Activated naive CD8-positive, alpha-beta T cell treated with anti-CD3 and anti-CD28 coated beads, Interleukin-2, amount 10 ng/mL, durations not matched to agents 7 days and 5 days (primary cell): Measurements from ENCODE around the gene USP31. TPM values are rescaled to one million over a fixed set of nuclear protein-coding genes. Genes with fewer than 3 reads are reported as not detected.

Experiments
- ATAC-seq: fragments of 150-1000 bp; cut with Tn5 transposase; one replicate; pipeline ENCODE4 v1.10.0; 2021; ENCODE audit warnings: low read depth, moderate library complexity
- POLR2A ChIA-PET: fragments of 350-600 bp; sonication (Branson Sonifier 250); formaldehyde crosslinking; loops from one replicate; lab custom pipeline; 2021; ENCODE audit warnings: antibody characterized with exemption; lab: Charles Lee
- DNase-seq: peaks from one replicate; pipeline ENCODE4 v3.0.0; 2021
- H3K27ac Mint-ChIP-seq: one replicate; pipeline ENCODE4 v1.8.0; 2022; ENCODE audit warnings: mild to moderate bottlenecking, mixed read lengths
- H3K27me3 Mint-ChIP-seq: one replicate; pipeline ENCODE4 v1.8.0; 2022; ENCODE audit warnings: mild to moderate bottlenecking, moderate library complexity, mixed read lengths
- H3K36me3 Mint-ChIP-seq: one replicate; pipeline ENCODE4 v1.8.0; 2021; ENCODE audit warnings: mild to moderate bottlenecking, mixed read lengths
- H3K4me1 Mint-ChIP-seq: one replicate; pipeline ENCODE4 v1.8.0; 2021; ENCODE audit warnings: mixed read lengths
- H3K4me3 Mint-ChIP-seq: one replicate; pipeline ENCODE4 v1.8.0; 2022; ENCODE audit warnings: mild to moderate bottlenecking, moderate library complexity, mixed read lengths
- H3K9me3 Mint-ChIP-seq: one replicate; pipeline ENCODE4 v1.8.0; 2021; ENCODE audit warnings: mixed read lengths
- total RNA-seq, 2 experiments: library from RNA; stranded (reverse); gene quantifications; one replicate each; pipeline ENCODE4 v1.2.3, GENCODE V29; 2021

USP31 gene
- total RNA-seq, 2 experiments from 2014 or later = 5.7 to 6.0 TPM

- ATAC-seq = no peak
- no peak for DNase-seq
- H3K4me3 Mint-ChIP-seq = no peak overlapping the region
- H3K4me1 Mint-ChIP-seq = no peaks in the 10 kb centered on the region
- H3K27me3 Mint-ChIP-seq = peaks cover 30% of the 10 kb centered on the region
- H3K9me3 Mint-ChIP-seq = peaks cover 5% of the 10 kb centered on the region
- no peak overlapping the region for H3K27ac Mint-ChIP-seq
- POLR2A ChIA-PET = no interaction called here
- no peaks in the 10 kb centered on the region for H3K36me3 Mint-ChIP-seq
Measured at GRCh38 chr16:23048164-23048563, 101.1 kb downstream of the USP31 start.

GRCh38 chr16:23045025-23045424 is 104.2 kb downstream of the USP31 start:
- no peak overlapping the region for H3K27ac Mint-ChIP-seq
- no peaks in the 10 kb centered on the region for H3K36me3 Mint-ChIP-seq
- H3K9me3 Mint-ChIP-seq = peaks cover 5% of the 10 kb centered on the region
- POLR2A ChIA-PET = no interaction called here
- DNase-seq (no peak), ATAC-seq (no peak)
- peaks cover 25% of the 10 kb centered on the region for H3K27me3 Mint-ChIP-seq
- H3K4me3 Mint-ChIP-seq = no peak overlapping the region
- H3K4me1 Mint-ChIP-seq = no peaks in the 10 kb centered on the region

- POLR2A ChIA-PET = no interaction called here
- no peak for ATAC-seq
- H3K4me1 Mint-ChIP-seq = no peaks in the 10 kb centered on the region
- no peak for DNase-seq
- H3K4me3 Mint-ChIP-seq = no peak overlapping the region
- no peak overlapping the region for H3K27ac Mint-ChIP-seq
- peaks cover 13% of the 10 kb centered on the region for H3K27me3 Mint-ChIP-seq
- H3K9me3 Mint-ChIP-seq = peaks cover 5% of the 10 kb centered on the region
- no peaks in the 10 kb centered on the region for H3K36me3 Mint-ChIP-seq
Measured at GRCh38 chr16:23040246-23040645, 109.0 kb downstream of the USP31 start.

DNA sequence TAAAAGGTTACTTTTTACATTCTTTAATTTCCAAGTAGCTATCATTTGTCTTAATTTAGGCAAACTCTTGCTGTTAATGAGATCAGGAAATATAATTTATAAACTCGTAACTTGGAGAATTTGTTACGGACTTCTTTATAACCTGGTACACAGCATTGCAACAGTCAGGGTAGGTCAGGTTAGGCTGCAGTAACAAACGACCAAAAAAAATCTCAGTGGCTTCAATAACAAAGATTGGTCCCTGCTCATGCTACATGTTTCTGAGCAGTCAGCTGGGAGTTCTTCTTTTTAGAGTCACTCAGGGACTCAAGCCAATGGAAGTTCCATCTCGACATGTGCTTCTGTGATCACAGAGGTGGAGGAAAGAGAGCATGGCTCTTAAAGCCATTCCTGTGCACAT is 110.1 kb downstream of the USP31 start:
- POLR2A ChIA-PET = no interaction called here
- H3K9me3 Mint-ChIP-seq = peaks cover under 1% of the 10 kb centered on the region
- H3K4me3 Mint-ChIP-seq = no peak overlapping the region
- DNase-seq = no peak
- ATAC-seq = no peak
- H3K27me3 Mint-ChIP-seq = peaks cover 8% of the 10 kb centered on the region
- no peaks in the 10 kb centered on the region for H3K4me1 Mint-ChIP-seq
- H3K27ac Mint-ChIP-seq = no peak overlapping the region
- H3K36me3 Mint-ChIP-seq = no peaks in the 10 kb centered on the region

DNA sequence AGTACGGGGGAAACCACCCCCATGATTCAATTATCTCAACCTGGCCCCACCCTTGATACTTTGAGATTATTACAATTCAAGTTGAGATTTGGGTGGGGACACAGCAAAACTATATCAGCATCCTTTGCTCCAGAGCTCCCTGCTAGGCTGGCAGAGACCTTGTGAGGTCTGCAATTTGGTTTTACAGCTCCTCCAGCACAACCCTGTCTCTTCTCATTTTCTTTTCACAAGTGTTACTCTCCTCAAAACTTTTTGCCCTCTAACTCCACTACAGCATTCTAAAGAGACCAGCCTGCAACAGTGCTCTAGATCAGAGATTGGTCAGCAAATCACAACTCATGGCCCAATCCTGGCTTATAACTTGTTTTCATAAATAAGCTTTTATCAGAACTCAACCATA is 114.0 kb downstream of the USP31 start:
- Mint-ChIP-seq H3K27ac (no peak overlapping the region), H3K4me1 (no peaks in the 10 kb centered on the region), H3K36me3 (no peaks in the 10 kb centered on the region), H3K4me3 (no peak overlapping the region), H3K9me3 (peaks cover 6% of the 10 kb centered on the region), H3K27me3 (peaks cover 6% of the 10 kb centered on the region)
- DNase-seq (no peak), ATAC-seq (no peak)
- POLR2A ChIA-PET = no interaction called here

DNA sequence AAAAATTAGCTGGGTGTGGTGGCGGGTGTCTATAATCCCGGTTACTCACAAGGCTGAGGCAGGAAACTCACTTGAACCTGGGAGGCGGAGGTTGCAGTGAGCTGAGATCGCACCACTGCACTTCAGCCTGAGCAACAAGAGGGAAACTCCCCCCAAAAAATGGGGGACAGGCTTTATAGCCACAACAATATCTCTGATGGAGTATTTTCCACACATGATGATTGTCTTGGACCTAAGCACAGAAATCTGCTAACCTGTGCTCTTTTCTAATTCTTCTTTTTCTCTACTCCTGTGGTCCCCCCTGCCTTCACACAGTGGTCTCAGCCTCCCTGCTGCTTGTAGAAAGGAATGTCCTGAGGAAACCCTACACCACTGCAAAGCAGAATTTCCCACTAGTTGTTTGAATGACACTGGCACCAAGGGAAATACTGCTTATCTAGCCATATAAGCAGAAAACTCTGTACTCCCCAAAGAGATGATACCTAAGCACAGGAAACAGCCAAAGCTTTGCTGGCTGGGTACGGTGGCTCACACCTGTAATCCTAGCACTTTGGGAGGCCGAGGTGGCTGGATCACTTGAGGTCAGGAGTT is 117.6 kb downstream of the USP31 start:
- Mint-ChIP-seq H3K27ac (no peak overlapping the region), H3K9me3 (peaks cover 6% of the 10 kb centered on the region), H3K4me3 (no peak overlapping the region), H3K4me1 (no peaks in the 10 kb centered on the region), H3K36me3 (no peaks in the 10 kb centered on the region), H3K27me3 (peaks cover 9% of the 10 kb centered on the region)
- no peak for ATAC-seq
- POLR2A ChIA-PET = no interaction called here
- DNase-seq = no peak

DNA sequence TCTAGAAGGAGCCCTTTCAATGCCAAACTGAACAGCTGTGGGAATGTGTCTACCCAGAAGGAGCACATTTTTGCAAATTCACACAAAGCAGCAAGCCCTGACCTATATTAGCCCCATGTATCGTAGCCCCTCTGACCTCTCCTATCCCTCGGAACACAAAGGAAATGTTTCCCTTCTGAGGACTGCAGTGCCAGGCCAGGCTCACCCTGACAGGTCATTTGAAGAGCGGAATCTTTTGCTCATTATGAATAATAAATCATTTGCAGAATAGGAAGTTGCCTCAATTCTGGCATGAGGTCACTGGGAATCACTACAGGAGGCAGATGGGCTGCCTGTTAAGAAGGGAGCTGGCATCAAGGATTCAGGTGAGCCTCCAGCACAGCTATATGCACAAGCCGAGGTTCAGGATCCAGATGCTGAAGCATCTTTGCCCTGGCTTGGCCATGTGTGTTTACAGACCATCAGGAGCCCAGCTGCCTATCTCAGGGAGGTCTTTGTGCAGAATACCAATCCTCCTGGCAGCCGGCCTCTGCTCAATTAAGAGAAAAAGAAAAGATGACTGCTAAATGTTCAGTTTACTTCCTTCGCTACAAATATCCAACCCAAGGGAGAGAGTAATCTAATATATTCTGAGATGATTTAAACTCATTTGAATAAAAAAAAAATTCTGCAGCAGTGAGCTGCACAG is 119.4 kb downstream of the USP31 start:
- POLR2A ChIA-PET = no interaction called here
- Mint-ChIP-seq H3K27me3 (peaks cover 6% of the 10 kb centered on the region), H3K9me3 (peaks cover 6% of the 10 kb centered on the region), H3K4me1 (no peaks in the 10 kb centered on the region), H3K4me3 (no peak overlapping the region), H3K36me3 (no peaks in the 10 kb centered on the region), H3K27ac (no peak overlapping the region)
- ATAC-seq (no peak), DNase-seq (no peak)

- ATAC-seq = no peak
- H3K27ac Mint-ChIP-seq = no peak overlapping the region
- no peaks in the 10 kb centered on the region for H3K4me1 Mint-ChIP-seq
- H3K36me3 Mint-ChIP-seq = no peaks in the 10 kb centered on the region
- POLR2A ChIA-PET = no interaction called here
- H3K9me3 Mint-ChIP-seq = no peaks in the 10 kb centered on the region
- peaks cover 6% of the 10 kb centered on the region for H3K27me3 Mint-ChIP-seq
- DNase-seq = no peak
- H3K4me3 Mint-ChIP-seq = no peak overlapping the region
Measured at GRCh38 chr16:23027386-23027785, 121.9 kb downstream of the USP31 start.

GRCh38 chr16:23026784-23027362 is 122.4 kb downstream of the USP31 start:
- no peak overlapping the region for H3K4me3 Mint-ChIP-seq
- no peaks in the 10 kb centered on the region for H3K9me3 Mint-ChIP-seq
- ATAC-seq = no peak
- POLR2A ChIA-PET = no interaction called here
- no peak overlapping the region for H3K27ac Mint-ChIP-seq
- H3K36me3 Mint-ChIP-seq = no peaks in the 10 kb centered on the region
- H3K27me3 Mint-ChIP-seq = peaks cover 6% of the 10 kb centered on the region
- no peak for DNase-seq
- no peaks in the 10 kb centered on the region for H3K4me1 Mint-ChIP-seq

GRCh38 chr16:23025692-23026307 is 123.5 kb downstream of the USP31 start:
- Mint-ChIP-seq H3K4me3 (no peak overlapping the region), H3K27ac (no peak overlapping the region), H3K27me3 (peaks cover 6% of the 10 kb centered on the region), H3K36me3 (no peaks in the 10 kb centered on the region), H3K4me1 (no peaks in the 10 kb centered on the region), H3K9me3 (no peaks in the 10 kb centered on the region)
- POLR2A ChIA-PET = interaction anchor here (0.5 kb wide), 1 partner anchor 21 kb away, joined by 4 read pairs; no protein-coding TSS in a partner anchor
- ATAC-seq = no peak
- DNase-seq = no peak

DNA sequence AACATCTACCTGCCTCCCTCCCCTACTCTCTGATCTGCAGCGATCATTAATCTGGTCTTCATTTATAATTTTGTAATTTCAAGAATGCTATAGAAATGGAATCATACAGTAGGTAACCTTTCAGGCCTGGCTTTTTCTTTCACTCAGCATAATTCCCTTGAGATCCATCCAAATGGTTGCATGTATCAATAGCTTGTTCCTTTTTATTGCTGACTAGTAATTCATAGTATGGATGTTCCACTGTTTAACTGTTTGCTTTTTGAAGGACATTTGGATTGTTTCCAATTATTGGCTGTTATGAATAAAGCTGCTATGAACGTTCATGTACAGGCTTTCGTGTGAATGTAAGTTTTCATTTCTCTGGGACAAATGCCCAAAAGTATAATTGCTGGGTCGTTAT is 125.2 kb downstream of the USP31 start:
- H3K9me3 Mint-ChIP-seq = peaks cover 2% of the 10 kb centered on the region
- no peaks in the 10 kb centered on the region for H3K36me3 Mint-ChIP-seq
- no peak for ATAC-seq
- POLR2A ChIA-PET = no interaction called here
- no peak overlapping the region for H3K27ac Mint-ChIP-seq
- DNase-seq = no peak
- H3K4me1 Mint-ChIP-seq = no peaks in the 10 kb centered on the region
- no peak overlapping the region for H3K4me3 Mint-ChIP-seq
- peaks cover 4% of the 10 kb centered on the region for H3K27me3 Mint-ChIP-seq

GRCh38 chr16:23020084-23020483 is 129.2 kb downstream of the USP31 start:
- Mint-ChIP-seq H3K4me1 (no peaks in the 10 kb centered on the region), H3K9me3 (peaks cover 2% of the 10 kb centered on the region), H3K36me3 (no peaks in the 10 kb centered on the region), H3K27me3 (no peaks in the 10 kb centered on the region), H3K27ac (no peak overlapping the region), H3K4me3 (no peak overlapping the region)
- ATAC-seq (no peak), DNase-seq (no peak)
- POLR2A ChIA-PET = no interaction called here

GRCh38 chr16:23016368-23016767 is 132.9 kb downstream of the USP31 start:
- POLR2A ChIA-PET = no interaction called here
- peaks cover 4% of the 10 kb centered on the region for H3K27me3 Mint-ChIP-seq
- H3K9me3 Mint-ChIP-seq = peaks cover 2% of the 10 kb centered on the region
- H3K27ac Mint-ChIP-seq = no peak overlapping the region
- no peaks in the 10 kb centered on the region for H3K4me1 Mint-ChIP-seq
- ATAC-seq (no peak), DNase-seq (no peak)
- no peak overlapping the region for H3K4me3 Mint-ChIP-seq
- H3K36me3 Mint-ChIP-seq = no peaks in the 10 kb centered on the region

- no peak for DNase-seq
- peaks cover 5% of the 10 kb centered on the region for H3K27me3 Mint-ChIP-seq
- H3K36me3 Mint-ChIP-seq = no peaks in the 10 kb centered on the region
- no peak overlapping the region for H3K27ac Mint-ChIP-seq
- H3K9me3 Mint-ChIP-seq = peaks cover 2% of the 10 kb centered on the region
- no peak overlapping the region for H3K4me3 Mint-ChIP-seq
- POLR2A ChIA-PET = no interaction called here
- no peaks in the 10 kb centered on the region for H3K4me1 Mint-ChIP-seq
- no peak for ATAC-seq
Measured at GRCh38 chr16:23015580-23015979, 133.7 kb downstream of the USP31 start.
